ENCODE results near the gene LRRC4C. TPM values are rescaled to one million over a fixed set of nuclear protein-coding genes. Genes with fewer than 3 reads are reported as not detected.

LRRC4C gene
- total and polyA plus RNA-seq, 10 of the 15 experiments (the other 5 are each of a cell fraction or from before 2014, with no cell fraction given): 1.5 TPM; not detected in 9

DNA sequence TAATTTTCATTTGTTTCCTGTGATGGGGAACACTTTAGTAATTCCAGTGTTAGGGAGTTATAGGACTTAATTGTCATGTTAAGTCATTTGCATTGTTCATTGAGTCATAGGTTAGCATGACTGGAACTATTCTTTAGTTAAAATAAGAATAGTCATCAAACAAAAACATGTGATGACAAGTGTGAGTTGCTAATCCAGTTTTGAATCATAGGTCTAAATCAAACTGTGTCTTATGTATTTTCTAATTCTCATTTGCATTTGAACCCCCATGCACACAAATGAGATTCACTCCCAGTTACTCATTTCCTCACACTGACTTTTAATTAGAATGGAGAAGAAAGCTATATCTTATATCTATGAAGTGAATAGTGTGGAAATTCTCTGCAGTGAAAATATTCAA lies 405.6 kb downstream of the LRRC4C start:
- POLR2A ChIA-PET: no interaction called here
- SMC1A ChIA-PET (ENCODE audit: uncharacterized antibody, unreplicated experiment): interaction anchor here (0.9 kb wide), 1 partner anchor 32 kb away, joined by 4 read pairs; no protein-coding TSS in a partner anchor

More for the DNA sequence above, 405.6 kb downstream of the LRRC4C start:
- ATAC-seq (no peak), FAIRE-seq (no peak), DNase-seq (ENCODE audit: low read depth, low spot score) (no peak)
- Histone ChIP-seq H3K4me1 (ENCODE audit: control insufficient read depth, insufficient read depth, low read length) (no peaks in the 10 kb centered on the region), H4K20me1 (ENCODE audit: control insufficient read depth, insufficient read depth) (no peaks in the 10 kb centered on the region), H3K79me2 (ENCODE audit: control insufficient read depth, insufficient read depth, low read length) (no peaks in the 10 kb centered on the region), H3K27me3 (replicated peaks in 1 of 2; ENCODE audit: control insufficient read depth in 2 of 2, insufficient read depth in 2 of 2, low read length in 1 of 2) (no peaks in the 10 kb centered on the region), H3K36me3 (ENCODE audit: control insufficient read depth in 2 of 2, insufficient read depth in 2 of 2, low read length in 1 of 2) (no peaks in the 10 kb centered on the region), H3K4me3 (no peak overlapping the region), H3K4me2 (ENCODE audit: control insufficient read depth, insufficient read depth) (no peak overlapping the region), H3K9ac (ENCODE audit: control insufficient read depth, insufficient read depth, low read length) (no peak overlapping the region), H3K27ac (ENCODE audit: control insufficient read depth, insufficient read depth) (no peak overlapping the region), H3K9me3 (replicated peaks; ENCODE audit: control insufficient read depth, insufficient read depth, low read length) (no peaks in the 10 kb centered on the region), H2AFZ (ENCODE audit: control insufficient read depth, low read depth, low read length) (no peak overlapping the region)
- in situ Hi-C loops (cut with MboI): no loop called here
- RAD21 ChIA-PET (ENCODE audit: unreplicated experiment): no interaction called here
- BruUV-seq (replicated peaks): no TSS peak
- intact Hi-C loops (cut with micrococcal nuclease; ENCODE audit: unreplicated experiment): no loop called here
- CTCF ChIA-PET: no interaction called here
- TF ChIP-seq, protein P1, sequence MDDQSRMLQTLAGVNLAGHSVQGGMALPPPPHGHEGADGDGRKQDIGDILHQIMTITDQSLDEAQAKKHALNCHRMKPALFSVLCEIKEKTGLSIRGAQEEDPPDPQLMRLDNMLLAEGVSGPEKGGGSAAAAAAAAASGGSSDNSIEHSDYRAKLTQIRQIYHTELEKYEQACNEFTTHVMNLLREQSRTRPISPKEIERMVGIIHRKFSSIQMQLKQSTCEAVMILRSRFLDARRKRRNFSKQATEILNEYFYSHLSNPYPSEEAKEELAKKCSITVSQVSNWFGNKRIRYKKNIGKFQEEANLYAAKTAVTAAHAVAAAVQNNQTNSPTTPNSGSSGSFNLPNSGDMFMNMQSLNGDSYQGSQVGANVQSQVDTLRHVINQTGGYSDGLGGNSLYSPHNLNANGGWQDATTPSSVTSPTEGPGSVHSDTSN (IDR thresholded peaks at IDR 0.05; ENCODE audit: insufficient replicate concordance, low read depth, low read length): no peak
- TF ChIP-seq, protein P2, sequence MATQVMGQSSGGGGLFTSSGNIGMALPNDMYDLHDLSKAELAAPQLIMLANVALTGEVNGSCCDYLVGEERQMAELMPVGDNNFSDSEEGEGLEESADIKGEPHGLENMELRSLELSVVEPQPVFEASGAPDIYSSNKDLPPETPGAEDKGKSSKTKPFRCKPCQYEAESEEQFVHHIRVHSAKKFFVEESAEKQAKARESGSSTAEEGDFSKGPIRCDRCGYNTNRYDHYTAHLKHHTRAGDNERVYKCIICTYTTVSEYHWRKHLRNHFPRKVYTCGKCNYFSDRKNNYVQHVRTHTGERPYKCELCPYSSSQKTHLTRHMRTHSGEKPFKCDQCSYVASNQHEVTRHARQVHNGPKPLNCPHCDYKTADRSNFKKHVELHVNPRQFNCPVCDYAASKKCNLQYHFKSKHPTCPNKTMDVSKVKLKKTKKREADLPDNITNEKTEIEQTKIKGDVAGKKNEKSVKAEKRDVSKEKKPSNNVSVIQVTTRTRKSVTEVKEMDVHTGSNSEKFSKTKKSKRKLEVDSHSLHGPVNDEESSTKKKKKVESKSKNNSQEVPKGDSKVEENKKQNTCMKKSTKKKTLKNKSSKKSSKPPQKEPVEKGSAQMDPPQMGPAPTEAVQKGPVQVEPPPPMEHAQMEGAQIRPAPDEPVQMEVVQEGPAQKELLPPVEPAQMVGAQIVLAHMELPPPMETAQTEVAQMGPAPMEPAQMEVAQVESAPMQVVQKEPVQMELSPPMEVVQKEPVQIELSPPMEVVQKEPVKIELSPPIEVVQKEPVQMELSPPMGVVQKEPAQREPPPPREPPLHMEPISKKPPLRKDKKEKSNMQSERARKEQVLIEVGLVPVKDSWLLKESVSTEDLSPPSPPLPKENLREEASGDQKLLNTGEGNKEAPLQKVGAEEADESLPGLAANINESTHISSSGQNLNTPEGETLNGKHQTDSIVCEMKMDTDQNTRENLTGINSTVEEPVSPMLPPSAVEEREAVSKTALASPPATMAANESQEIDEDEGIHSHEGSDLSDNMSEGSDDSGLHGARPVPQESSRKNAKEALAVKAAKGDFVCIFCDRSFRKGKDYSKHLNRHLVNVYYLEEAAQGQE (IDR thresholded peaks at IDR 0.05; ENCODE audit: low read depth, low read length): no peak
- TF ChIP-seq ZBED1 (IDR thresholded peaks at IDR 0.05; ENCODE audit: borderline replicate concordance) (no peak), RAD51 (IDR thresholded peaks at IDR 0.05) (no peak), SIX5 (IDR thresholded peaks at IDR 0.05; ENCODE audit: low read depth, low read length, severe bottlenecking) (no peak), BACH1 (IDR thresholded peaks at IDR 0.05; ENCODE audit: borderline replicate concordance) (no peak), CHD2 (IDR thresholded peaks at IDR 0.05; ENCODE audit: borderline replicate concordance, low read depth, low read length) (no peak), SUPT20H (IDR thresholded peaks at IDR 0.05; ENCODE audit: borderline replicate concordance, control insufficient read depth, low read depth, low read length) (no peak), HDAC6 (IDR thresholded peaks at IDR 0.05; ENCODE audit: unreplicated experiment) (no peak)
- TF ChIP-seq, protein P3, sequence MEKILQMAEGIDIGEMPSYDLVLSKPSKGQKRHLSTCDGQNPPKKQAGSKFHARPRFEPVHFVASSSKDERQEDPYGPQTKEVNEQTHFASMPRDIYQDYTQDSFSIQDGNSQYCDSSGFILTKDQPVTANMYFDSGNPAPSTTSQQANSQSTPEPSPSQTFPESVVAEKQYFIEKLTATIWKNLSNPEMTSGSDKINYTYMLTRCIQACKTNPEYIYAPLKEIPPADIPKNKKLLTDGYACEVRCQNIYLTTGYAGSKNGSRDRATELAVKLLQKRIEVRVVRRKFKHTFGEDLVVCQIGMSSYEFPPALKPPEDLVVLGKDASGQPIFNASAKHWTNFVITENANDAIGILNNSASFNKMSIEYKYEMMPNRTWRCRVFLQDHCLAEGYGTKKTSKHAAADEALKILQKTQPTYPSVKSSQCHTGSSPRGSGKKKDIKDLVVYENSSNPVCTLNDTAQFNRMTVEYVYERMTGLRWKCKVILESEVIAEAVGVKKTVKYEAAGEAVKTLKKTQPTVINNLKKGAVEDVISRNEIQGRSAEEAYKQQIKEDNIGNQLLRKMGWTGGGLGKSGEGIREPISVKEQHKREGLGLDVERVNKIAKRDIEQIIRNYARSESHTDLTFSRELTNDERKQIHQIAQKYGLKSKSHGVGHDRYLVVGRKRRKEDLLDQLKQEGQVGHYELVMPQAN (conservative IDR thresholded peaks at IDR 0.05): no peak
- TF ChIP-seq, protein P4, sequence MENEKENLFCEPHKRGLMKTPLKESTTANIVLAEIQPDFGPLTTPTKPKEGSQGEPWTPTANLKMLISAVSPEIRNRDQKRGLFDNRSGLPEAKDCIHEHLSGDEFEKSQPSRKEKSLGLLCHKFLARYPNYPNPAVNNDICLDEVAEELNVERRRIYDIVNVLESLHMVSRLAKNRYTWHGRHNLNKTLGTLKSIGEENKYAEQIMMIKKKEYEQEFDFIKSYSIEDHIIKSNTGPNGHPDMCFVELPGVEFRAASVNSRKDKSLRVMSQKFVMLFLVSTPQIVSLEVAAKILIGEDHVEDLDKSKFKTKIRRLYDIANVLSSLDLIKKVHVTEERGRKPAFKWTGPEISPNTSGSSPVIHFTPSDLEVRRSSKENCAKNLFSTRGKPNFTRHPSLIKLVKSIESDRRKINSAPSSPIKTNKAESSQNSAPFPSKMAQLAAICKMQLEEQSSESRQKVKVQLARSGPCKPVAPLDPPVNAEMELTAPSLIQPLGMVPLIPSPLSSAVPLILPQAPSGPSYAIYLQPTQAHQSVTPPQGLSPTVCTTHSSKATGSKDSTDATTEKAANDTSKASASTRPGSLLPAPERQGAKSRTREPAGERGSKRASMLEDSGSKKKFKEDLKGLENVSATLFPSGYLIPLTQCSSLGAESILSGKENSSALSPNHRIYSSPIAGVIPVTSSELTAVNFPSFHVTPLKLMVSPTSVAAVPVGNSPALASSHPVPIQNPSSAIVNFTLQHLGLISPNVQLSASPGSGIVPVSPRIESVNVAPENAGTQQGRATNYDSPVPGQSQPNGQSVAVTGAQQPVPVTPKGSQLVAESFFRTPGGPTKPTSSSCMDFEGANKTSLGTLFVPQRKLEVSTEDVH (IDR thresholded peaks at IDR 0.05; ENCODE audit: low read depth, partially characterized antibody): no peak
